B cell (primary cell): ENCODE results near the gene CHST10.

Source experiments
- CTCF ChIP-seq: fragments of 200-600 bp; IDR thresholded peaks from one replicate; pipeline ENCODE4 v1.8.0; 2022; ENCODE audit warnings: antibody characterized with exemption, mild to moderate bottlenecking
- EZH2 ChIP-seq: IDR thresholded peaks from 2 replicates; pipeline ENCODE4 v1.6.1; 2012; ENCODE audit warnings: borderline replicate concordance, low read depth, mild to moderate bottlenecking, moderate library complexity, low read length; ENCODE audit not compliant: insufficient read depth, poor library complexity, severe bottlenecking

- no peak for TF ChIP-seq CTCF
- no peak for TF ChIP-seq EZH2
Measured at GRCh38 chr2:100397976-100398375, 19.5 kb downstream of the CHST10 start.
